ENCODE data around the gene PIGH.

Gene PIGH

GRCh38 chr14:67573228-67574010, 26.6 kb downstream of the PIGH start:
- no peak for DNase-seq

- DNase-seq = no peak
Measured at GRCh38 chr14:67572608-67573007, 27.5 kb downstream of the PIGH start.

- no peak for DNase-seq
Measured at GRCh38 chr14:67571991-67572323, 28.1 kb downstream of the PIGH start.

- DNase-seq = peak; percentile 42 to 59
Measured at GRCh38 chr14:67571275-67571990, 28.6 kb downstream of the PIGH start.

GRCh38 chr14:67570453-67570852, 29.6 kb downstream of the PIGH start:
- DNase-seq = no peak

GRCh38 chr14:67569651-67570290, 30.3 kb downstream of the PIGH start:
- DNase-seq = no peak

- DNase-seq = no peak
Measured at GRCh38 chr14:67569011-67569650, 30.9 kb downstream of the PIGH start.

GRCh38 chr14:67567654-67568053, 32.4 kb downstream of the PIGH start:
- DNase-seq = no peak

GRCh38 chr14:67566908-67567307, 33.2 kb downstream of the PIGH start:
- no peak for DNase-seq

- DNase-seq = no peak
Measured at GRCh38 chr14:67564236-67564635, 35.8 kb downstream of the PIGH start.

- DNase-seq = no peak
Measured at GRCh38 chr14:67562776-67563150, 37.3 kb downstream of the PIGH start.

- DNase-seq = no peak
Measured at GRCh38 chr14:67562025-67562775, 37.9 kb downstream of the PIGH start.

GRCh38 chr14:67559639-67560038, 40.4 kb downstream of the PIGH start:
- no peak for DNase-seq

- DNase-seq = no peak
Measured at GRCh38 chr14:67557656-67558055, 42.4 kb downstream of the PIGH start.

GRCh38 chr14:67557118-67557517, 43.0 kb downstream of the PIGH start:
- DNase-seq = no peak

- no peak for DNase-seq
Measured at GRCh38 chr14:67556671-67557070, 43.4 kb downstream of the PIGH start.

- no peak for DNase-seq
Measured at GRCh38 chr14:67555518-67556090, 44.5 kb downstream of the PIGH start.

GRCh38 chr14:67554341-67554740, 45.7 kb downstream of the PIGH start:
- no peak for DNase-seq

GRCh38 chr14:67553547-67553946, 46.5 kb downstream of the PIGH start:
- no peak for DNase-seq

- no peak for DNase-seq
Measured at GRCh38 chr14:67551940-67552339, 48.1 kb downstream of the PIGH start.

- no peak for DNase-seq
Measured at GRCh38 chr14:67551123-67551522, 48.9 kb downstream of the PIGH start.

GRCh38 chr14:67549734-67550133, 50.3 kb downstream of the PIGH start:
- DNase-seq = no peak
